Measurements from ENCODE around the gene CCDC57.

The CCDC57 gene

DNA sequence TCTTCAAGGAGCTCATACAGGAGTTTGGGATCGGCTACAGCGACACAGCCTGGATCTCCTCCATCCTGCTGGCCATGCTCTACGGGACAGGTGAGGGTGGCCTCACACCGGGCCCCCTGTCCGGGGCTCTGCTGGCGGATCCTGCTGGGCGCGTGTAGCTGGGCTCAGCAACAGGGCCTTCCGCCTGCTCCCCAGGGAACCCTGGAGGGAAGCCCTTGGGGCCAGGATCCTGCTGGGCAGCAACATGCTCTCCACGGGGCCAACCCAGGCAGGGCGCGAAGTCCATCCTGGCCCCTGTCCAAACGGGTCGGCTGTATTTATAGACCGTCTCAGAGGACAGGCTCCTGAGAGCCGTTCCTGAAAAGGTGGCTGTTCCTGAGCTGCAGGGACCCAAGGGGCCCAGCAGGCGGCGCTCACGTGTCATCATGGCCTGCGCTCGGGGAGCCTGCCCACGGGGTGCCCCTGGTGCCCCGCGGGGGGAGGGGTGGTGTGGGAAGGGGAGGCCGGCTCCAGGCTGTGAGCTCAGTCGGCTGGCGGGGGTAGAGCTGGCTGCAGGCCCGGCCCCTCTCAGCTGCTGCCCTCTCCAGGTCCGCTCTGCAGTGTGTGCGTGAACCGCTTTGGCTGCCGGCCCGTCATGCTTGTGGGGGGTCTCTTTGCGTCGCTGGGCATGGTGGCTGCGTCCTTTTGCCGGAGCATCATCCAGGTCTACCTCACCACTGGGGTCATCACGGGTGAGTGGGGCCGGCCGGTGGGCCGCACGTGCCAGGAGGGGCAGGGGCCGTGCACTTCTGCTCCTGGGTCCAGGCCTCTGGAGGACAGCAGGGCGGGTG lies 23.7 kb upstream of the CCDC57 start:
- peak; percentile 43 to 58 for DNase-seq (ENCODE audit: low read depth in 1 of 2, low spot score in 1 of 2)

DNA sequence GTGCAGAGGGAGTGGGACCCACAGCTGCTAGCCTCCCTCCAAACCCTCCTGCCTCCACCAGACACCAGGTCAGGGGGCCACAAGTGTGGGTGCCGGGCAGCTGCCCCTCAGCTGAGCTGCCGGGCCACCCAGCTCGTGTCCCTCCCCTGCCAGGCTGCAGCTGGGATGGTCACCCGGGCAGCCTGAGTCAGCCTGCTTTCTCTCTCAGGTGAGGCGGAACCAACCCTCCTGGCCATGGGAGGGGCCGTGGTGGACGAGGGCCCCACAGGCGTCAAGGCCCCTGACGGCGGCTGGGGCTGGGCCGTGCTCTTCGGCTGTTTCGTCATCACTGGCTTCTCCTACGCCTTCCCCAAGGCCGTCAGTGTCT lies 23.1 kb upstream of the CCDC57 start:
- no peak for DNase-seq (ENCODE audit: low read depth in 1 of 2, low spot score in 1 of 2)

DNA sequence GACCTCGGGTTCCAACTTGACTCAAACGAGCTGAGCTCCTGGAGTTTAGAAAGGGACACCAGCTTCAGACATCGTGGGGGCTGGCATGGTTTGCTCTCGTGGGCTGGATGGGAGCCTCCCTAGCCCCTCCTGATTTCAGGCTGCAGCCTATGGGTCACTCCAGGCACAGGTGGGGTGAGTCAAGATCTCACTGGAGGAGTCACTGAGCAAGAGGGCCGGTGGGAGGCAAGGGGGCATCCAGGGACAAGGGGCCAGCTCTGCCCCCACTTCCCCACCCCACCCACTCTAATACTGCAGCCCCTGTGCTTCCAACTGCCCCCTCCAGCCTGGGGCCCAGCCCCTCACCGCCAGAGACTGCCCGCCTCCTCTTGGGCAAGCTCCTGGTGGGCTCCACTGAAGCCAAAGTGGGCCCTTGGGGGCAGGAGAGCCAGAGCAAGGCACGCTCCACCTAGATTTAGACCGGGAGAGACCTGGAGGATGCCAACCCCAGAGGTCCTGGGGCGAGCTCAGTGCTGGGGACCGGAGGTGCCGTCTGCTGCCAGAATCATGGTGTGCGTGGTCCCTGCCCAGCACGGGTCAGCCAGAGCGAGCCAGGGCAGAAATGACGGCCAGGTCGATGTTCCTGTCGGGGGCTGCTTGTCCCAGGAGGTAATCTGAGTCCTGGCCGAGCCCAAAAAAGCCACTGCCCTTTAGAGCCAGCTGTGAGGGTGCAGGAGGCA lies 22.6 kb upstream of the CCDC57 start:
- no peak for DNase-seq (ENCODE audit: low read depth in 1 of 2, low spot score in 1 of 2)

DNA sequence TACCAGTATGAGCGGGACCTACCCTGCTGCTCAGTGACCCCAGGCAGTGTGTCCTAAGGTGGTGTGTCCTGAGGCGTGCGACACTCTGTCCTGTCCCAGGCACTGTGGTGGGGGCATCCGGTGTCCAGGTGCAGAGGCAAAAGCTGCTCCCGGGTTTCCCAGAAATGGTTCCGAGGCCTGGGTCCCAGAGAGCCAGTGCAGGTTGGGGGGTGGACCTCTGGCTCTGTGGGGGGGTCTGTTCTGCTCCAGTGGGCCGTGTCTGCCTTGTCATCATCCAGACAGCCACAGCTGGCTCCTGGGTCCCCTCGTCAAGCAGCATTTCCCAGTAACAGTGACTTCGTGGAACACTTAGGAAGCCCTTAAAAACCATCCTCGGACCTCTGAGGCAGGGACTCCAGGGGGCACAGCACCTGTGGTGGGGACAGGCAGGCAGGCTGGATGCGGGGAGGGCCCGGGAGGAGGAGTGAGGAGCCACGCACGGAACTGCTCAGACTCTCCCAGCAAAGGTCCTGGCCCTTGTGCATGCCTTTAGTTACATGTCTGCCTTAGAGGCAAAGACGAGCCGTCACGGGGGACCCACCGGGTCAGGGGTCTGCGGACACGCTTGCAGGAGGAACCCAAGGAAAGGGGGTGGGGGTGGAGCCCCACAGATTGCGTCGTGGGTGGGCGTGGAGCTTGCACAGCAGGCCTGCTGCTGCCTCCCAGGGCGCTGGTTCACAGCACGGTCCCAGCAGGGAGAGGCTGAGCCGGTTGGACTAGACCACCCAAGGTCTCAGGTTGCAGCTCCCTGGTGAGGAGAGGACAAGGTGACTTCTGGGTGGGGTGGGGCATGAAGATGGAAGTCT lies 21.8 kb upstream of the CCDC57 start:
- no peak for DNase-seq (ENCODE audit: low read depth in 1 of 2, low spot score in 1 of 2)

DNA sequence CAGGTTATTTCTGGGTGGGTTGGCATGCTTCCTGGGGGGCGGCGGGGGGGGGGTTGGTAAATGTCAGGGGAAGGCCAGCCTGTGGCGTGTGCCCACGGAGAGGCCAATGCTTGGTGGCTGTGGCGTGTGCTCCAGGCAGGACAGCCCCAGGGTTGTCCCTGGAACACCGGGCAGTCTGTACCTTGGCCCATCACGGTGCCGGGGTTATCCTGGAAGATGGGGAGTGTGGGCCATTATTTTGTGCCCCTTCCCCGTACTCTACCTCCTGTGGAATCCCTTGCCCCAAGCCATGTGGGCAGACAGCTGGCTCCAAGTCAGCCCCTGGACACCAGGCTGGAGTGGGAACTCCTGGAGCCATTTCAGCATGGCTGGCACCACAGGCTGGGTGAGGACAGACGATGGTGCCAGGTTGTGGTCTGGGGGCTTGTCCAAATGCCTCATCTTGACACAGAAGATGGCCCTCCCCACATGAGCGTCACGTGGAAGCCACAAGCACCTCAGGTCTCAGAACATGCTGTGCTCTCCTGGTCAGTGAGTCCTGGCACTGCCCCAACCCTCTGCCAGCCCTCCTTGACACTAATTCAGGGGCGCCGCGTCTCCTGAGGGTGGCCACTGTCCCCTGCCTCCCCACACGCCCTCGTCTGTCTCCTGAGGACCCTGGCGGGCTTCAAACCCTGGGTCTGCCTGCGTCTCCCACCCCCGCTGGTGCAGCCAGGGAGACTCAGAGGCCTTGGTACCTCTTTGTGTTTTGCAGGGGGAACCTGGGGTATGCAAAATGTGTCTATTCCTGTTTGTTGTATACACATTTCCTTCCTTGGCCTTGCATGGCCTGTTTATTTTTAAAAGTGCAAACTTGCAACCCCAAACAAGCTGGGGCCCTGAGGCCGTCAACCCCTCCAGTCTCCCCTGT lies 20.5 kb upstream of the CCDC57 start:
- no peak for DNase-seq (ENCODE audit: low read depth in 1 of 2, low spot score in 1 of 2)

DNA sequence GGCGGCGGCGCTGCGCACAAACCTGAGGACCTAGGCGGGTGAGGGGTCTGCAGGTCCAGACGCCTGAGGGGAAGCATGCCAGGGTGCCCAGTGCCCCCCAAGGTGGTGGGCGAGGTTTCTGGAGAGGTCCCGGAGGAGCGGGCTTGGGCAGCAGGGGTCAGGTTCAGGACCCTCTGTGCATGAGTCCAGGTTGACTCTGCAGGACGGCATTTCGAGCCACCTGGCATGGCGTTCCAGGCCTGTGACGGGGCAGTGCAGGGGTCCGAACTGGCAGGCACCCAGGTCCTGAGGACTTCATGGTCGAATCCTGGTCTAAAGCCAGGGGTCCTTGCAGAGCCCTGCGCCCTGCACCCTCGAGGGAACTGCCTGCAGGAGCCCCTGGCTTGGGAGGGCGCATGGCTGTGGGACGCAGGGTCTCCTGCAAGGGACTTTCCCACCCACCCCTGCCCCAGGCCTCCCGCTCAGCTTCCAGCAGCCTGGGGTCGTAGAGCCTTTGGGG lies 19.7 kb upstream of the CCDC57 start:
- DNase-seq (ENCODE audit: low read depth in 1 of 2, low spot score in 1 of 2) = no peak

DNA sequence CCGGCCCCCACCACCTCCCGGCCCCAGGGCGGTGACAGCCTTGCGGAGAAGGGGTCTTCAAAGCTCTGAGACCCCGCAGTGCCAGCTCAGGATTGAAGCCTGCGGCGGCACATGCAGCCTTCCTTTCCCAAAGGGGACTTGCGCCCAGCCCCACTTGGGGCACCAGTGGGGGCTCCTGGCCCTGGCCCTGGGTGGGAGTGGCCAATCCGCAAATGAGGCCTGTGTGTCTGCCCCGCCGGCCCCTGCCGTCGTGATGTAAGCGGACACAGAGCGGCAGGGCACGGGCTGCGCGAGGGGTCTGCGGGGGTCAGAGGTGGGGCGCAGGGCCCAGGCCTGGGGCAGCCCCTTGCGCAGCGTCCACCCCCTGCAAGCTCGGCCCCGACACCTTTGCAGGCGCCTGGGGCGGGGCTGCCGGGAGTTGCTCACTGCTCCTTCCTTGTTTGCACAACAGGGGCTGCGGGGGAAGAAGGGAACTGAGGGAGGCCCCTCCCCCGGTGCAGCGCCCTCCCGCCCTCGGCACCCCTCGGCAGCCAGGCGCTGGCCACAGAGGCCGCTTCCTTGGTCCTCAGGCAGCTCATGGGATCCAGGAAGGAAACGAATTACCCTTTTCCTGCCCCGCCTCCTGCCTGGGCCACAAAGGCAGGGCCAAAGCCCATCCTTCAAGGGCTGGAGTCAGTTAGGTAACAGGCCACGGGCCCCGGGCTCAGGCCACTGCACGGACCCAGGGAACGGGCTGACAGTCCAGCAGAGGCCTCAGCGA lies 19.1 kb upstream of the CCDC57 start:
- DNase-seq (ENCODE audit: low read depth in 1 of 2, low spot score in 1 of 2) = no peak

DNA sequence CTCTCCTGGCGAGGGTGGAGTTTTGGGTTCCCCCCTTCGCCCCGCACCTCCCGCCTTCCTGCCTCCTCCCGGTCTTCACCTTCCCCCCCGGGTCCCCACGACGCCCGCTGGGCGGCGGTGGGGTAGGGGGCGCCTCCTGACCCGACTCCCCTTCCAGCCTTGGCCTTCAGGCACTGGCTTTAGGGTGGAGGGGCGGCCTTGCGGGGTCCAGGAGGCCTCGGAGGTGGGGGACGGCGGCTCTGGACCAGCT lies 18.6 kb upstream of the CCDC57 start:
- DNase-seq (ENCODE audit: low read depth in 1 of 2, low spot score in 1 of 2) = no peak

DNA sequence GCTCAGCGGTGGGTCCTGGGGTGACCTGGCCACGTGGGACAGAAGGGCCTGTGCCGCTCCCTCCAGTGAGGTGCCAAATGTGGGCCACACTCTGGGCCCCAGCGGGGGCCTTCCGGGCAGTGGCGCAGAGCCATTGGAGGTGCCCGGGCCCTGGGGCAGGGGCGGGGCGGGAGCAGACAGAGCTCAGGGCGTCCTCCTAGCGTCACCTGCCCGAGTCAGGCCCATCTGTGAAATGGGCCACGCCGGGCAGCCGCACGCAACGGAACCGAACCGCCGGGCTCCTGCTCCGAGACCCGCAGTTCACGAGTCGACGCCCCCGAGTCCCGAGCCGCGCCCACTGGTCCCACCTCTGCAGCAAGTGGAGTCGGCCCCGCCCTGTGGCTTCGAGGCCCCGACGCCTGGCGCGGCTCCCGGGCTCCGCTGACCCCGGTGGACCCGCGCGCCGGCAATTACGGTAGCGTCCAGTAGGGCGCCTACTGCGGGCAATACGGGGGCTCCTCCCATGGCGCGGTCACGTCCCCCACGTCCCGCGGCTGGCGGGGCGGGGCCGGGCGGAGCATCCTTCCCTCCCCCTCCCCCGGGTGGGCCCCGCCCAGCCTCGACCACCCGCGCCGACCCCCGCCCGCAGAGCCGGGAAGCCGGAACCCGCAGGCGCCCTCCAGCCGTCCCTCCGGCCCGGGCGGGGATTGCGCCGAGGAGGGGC lies 18.1 kb upstream of the CCDC57 start:
- peak in 1 of 2 donors; percentile 39 for DNase-seq (ENCODE audit: low read depth in 1 of 2, low spot score in 1 of 2)

DNA sequence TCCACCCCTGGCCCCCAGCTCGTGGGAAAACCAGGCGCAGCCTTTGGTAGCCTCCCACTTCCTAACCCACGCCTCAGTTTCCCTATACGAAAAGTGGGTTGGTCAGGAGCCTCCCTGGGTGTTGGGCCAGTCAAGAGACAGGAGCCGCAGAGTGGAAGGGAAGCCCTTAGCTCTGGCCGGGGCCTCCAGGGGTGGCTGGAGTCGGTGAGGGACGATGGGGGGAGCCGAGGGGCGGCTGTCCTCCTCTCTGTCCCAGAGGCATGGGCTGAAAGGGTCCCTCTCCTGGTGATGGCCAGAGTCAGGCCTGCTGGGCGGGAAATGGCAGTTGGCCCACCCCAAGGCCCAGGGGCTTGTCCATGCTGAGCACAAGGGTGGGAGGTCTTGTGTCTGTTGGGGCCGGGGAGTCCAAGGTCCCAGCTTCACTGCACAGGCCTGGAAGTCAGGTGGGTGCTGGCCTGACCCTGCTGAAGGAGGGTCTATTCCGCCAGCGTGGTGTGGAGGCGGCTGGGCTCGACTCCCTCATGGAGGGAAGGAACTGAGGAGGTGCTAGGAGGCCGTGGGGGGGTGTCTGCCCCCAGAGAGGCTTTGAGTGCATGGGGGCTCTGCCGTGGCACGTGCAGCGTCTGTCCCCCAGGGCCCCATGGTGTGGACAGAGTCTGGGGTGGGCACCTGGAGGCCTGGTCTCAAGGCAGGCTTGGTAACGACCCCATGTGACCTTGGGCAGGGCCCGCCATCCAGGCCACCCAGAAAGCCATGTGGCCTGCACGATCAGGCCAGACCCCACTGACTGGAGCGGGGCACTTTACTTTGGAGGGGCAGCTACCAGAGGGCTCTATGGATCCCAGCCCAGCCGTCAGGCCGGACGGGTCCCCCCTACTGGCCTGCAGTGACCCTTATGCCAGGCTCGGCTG lies 17.3 kb upstream of the CCDC57 start:
- DNase-seq (ENCODE audit: low read depth in 1 of 2, low spot score in 1 of 2) = no peak

DNA sequence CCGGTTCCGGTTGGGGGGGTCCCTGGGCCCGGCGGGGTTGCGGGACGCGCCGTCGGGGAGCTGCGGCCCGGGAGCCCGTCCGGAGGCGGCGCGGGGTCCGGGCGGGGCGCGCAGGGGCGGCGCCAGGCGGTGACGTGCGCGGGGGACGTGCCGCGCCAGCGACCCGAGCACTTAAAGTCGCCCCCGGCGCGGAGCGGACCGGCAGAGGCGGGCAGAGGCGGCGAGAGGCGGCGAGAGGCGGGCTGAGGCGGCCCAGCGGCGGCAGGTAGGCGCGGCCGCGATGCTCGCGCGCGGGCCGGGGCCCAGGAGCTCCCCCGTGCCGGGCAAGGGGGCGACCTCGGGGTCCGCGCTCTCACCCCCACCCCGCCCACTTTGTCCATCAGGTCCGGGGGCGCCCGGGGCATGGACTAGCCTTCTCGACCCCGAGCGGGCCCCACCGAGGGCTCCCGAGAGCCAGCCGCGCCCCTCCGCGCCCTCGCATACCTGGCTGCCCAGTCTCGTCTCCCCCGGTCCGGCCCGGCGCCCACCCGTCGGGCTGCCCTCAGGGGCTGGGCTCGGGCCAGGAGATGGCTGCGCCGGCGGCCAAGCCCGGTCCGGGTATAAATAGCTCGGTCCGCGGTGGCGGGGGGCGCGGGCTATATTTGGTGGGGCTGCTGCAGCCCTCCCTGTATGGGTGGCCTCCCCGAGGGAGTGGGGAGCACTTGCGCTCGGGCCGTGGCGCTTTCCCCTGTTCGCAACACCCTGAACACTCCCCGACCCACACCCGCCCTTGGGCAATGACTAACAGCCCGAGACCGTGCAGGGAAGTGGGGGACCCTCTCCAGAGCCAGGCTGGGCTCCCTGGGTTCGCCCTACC lies 16.4 kb upstream of the CCDC57 start, which contains the start of gene SLC16A3:
TSS of gene SLC16A3 (plus strand) at position 201 of the 856 bp plus-strand sequence. CDS start 6,967 bp downstream, outside the sequence.
- peak in 1 of 2 donors; percentile 53 for DNase-seq (ENCODE audit: low read depth in 1 of 2, low spot score in 1 of 2)

DNA sequence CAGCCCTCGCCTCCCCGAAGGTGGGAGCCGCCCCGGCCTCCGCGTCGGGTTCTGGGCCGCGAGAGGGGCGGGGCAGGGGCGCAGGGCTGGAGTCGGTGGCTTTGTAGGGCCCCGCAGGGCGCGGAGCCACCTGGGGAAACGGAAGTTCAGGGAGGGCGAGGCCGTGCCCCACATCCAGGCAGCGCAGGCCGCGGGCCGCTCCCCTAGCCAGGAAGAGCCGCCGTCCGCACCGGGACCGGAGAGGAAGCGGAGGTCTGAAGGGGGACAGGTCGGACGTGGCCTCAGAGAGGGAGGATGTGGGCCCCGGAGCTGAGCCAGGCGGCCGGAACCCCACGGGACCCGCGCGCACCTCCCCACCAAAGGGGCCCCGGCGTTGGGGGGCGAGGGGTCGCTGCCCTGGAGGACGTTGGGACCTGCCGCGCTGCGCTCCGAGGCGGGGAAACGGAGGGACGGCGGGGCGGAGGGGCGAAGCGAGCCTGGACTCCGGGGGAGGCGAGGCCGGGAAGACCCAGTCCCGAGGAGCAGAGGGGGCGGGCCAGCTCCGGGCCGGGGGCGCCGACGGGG lies 15.7 kb upstream of the CCDC57 start:
- DNase-seq (ENCODE audit: low read depth in 1 of 2, low spot score in 1 of 2) = no peak

DNA sequence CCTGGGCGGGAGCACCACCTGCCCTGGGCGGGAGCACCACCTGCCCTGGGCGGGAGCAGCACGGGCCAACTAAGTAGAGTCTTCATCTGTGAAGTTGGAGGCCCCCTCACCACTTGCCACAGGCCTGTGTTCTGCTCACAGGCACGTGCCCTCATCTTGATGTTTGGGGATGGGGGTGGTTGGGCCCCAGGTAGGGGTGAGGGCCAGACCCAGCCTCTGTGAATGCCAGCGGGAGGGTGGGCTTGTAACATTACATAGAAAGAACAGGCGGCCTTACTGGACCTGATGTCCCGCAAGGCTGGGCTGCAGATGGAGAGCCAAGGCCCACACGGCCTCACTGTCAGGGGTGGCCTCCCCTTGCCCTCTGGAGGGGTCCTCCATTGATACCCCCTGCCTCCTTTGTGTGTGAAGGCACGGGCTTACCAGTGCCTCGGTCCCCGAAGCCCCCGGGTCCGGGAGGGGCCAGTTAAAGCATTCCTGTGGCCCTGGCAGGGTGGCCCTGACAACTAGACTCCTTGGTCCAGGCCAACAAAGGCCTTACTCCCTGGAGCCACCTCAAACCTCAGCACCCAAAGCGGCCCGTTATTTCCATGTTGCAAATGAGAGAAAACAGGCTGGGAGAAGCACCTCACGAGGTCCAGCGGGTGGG lies 15.1 kb upstream of the CCDC57 start:
- DNase-seq (ENCODE audit: low read depth in 1 of 2, low spot score in 1 of 2) = no peak

DNA sequence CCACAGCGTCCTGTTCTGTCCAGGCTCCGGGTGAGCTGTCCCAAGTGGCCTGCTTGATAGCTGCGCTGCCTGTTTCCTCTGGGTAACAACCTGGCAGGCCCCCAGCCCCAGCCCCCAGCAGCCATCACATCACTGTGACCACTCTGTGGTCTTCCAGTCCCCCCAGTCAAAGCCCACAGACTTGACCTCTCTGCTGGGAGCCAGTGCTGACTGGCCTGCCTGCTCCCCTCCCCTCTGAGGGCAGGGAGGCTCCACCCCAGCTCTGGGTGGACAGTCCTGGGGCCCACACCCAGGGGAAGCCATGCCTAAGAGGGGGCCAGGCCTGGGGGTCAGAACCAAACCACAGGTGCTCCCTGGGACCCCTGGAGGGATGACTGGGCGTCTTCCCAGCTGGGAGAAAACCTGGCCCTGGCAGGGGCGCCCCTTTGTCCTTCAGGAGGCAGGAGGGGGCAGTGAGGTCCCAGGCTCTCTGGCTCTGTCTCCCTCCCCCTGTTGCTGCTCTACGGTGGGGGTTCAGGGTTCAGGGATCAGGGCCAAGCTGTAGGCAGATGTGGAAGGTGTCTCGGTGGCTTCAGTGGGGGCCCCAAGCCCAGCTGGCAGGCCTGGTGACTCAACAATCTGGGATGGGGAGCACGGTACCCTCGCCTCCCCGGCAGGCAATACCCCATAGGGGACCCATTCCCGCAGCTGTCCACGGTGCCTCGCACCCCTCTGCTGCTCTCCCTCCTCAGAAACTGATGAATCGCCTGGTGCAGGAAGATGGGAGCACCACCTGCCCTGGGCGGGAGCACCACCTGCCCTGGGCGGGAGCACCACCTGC lies 14.4 kb upstream of the CCDC57 start:
- no peak for DNase-seq (ENCODE audit: low read depth in 1 of 2, low spot score in 1 of 2)

DNA sequence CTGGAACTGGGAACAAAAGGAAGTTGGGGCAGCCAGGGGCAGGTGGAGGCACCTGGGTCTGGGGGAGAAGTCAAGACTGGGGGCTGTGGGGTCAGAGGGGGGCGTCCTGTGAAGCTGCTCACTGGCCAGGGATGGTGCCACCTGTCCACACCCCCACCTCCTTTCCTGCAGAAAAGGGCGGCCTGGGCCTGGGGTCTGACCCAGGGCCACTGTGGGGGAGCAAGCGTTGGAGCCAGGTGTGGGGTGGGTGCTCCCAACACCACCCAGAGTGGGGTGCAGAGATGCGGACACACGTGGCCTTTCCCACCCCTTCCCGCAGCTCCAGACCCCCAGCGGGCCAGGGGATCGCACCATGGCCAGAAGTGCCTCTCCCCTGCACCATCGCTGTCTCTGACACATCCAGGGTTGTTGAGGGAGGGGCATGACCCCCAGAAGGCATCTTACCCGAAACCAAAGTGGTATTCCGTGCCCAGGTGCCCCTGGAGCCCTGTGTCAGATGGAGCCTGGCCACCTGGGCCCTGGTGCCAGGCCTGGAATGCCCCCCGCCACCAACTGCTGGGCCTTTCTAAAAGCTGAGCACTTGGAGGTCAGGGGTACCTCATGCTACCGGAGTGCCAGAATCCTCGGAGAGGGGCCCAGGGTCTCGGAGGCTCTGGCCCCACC lies 13.6 kb upstream of the CCDC57 start:
- no peak for DNase-seq (ENCODE audit: low read depth in 1 of 2, low spot score in 1 of 2)
